NCI-H146 (cell line): ENCODE measurements around the gene WWC1.
A peak's percentile ranks its signal among the peaks of the same experiment; 100 is the strongest.
"Not testable (repeated sequence)": the region's sequence is repeated elsewhere in the genome, so short reads cannot be mapped to it uniquely, and the experiment has no call there.

Experiments used
- DNase-seq: peaks from one replicate; lab custom pipeline; 2025; lab: John Stamatoyannopoulos, UW

Gene WWC1

DNA sequence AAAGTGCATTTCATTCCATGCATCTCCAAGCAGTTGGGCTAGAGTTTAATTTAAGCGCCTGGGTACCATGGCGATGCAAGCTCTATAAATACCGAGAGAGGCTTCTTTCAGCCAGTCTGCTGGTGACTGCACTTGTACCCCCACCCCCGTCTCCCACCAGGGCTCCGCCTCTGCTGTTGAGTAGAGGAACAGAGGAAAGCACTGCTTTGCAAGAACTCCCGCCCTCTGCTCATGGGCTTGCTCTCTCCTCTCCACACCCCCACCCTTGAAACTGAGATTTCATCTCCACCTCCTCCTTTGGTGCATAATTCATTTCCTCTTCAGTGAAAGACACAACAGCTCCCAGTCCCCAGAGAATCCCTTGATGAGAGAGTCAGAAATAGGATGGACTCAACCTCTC lies 5.1 kb upstream of the WWC1 start:
- peak; percentile 9 for DNase-seq

DNA sequence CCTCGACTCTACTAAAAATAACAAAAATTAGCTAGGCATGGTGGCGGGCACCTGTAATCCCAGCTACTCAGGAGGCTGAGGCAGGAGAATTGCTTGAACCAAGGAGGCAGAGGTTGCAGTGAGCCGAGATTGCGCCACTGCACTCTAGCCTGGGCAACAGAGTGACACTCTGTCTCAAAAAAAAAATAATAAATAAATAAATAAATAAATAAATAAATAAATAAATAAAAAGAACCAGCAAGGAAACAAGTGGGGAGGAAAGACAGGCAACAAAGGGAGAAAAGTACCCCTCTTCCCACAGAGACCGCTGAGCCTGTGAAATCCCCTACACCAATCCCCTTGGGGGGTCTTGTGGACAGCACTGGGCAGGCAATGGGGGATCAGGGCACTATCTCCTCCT lies 4.6 kb upstream of the WWC1 start:
- DNase-seq, result not testable (repeated sequence)

GRCh38 chr5:168287362-168287761 lies 4.1 kb upstream of the WWC1 start:
- DNase-seq, result no peak

GRCh38 chr5:168288349-168289245 lies 2.8 kb upstream of the WWC1 start:
- no peak for DNase-seq

GRCh38 chr5:168290902-168291341 lies 523 bp upstream of the WWC1 start:
- DNase-seq, result no peak

- DNase-seq, result peak; percentile 44
Measured at GRCh38 chr5:168291964-168292785, 730 bp downstream of the WWC1 start.

GRCh38 chr5:168292786-168293696 lies 1.6 kb downstream of the WWC1 start:
- peak; percentile 13 for DNase-seq

DNA sequence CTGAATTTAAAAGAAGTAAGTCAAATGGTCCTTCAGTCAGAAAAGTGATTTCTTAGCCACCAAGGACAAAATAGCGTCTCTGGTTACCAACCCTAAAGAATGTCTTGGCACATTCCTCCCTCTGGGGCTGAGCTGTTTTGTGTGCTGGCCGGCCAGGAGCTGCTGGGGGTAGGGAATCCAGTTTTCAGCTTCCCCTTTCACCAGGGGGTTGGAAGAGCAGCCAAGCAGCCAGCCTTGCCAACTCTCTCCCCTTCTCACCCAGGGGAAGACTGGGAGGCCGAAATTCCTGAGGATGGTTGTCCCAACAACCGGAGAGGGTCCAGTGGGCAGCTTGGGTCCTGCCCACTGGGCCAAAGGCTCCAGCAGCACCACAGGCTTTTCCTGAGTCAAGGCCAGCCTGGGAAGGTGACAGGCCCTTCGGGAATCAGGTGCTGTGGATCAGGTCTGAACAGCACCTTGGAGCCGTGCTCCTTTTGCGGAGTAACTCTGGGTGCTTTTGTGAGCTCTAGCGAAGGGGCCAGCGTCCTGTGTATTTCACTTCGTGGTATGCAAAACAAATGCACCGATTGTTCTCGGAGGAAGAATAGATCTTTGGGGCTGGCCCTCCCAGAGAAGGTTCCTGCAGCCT lies 4.2 kb downstream of the WWC1 start:
- no peak for DNase-seq

- DNase-seq, result no peak
Measured at GRCh38 chr5:168296682-168297081, 5.2 kb downstream of the WWC1 start.

- no peak for DNase-seq
Measured at GRCh38 chr5:168298949-168299348, 7.5 kb downstream of the WWC1 start.

DNA sequence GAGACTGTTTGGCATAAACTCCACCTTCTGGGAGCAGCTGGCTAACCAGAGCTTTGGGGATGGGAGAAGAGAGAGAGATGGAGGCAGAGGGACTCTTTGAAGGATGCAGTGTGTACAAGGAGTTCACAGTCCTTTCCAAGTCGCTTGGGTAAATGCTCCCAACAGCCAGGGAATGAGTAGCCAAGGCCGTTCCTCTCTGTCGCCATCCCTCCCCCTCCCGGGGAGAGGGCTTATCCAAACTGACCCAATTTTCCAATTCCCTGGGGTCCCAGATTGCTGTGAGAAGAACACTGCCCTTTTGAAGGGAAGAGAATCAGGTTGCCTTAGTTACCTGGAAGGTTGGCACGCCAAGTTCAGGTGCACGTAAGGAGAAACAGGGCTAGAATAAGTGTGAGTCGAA lies 7.9 kb downstream of the WWC1 start:
- no peak for DNase-seq

DNA sequence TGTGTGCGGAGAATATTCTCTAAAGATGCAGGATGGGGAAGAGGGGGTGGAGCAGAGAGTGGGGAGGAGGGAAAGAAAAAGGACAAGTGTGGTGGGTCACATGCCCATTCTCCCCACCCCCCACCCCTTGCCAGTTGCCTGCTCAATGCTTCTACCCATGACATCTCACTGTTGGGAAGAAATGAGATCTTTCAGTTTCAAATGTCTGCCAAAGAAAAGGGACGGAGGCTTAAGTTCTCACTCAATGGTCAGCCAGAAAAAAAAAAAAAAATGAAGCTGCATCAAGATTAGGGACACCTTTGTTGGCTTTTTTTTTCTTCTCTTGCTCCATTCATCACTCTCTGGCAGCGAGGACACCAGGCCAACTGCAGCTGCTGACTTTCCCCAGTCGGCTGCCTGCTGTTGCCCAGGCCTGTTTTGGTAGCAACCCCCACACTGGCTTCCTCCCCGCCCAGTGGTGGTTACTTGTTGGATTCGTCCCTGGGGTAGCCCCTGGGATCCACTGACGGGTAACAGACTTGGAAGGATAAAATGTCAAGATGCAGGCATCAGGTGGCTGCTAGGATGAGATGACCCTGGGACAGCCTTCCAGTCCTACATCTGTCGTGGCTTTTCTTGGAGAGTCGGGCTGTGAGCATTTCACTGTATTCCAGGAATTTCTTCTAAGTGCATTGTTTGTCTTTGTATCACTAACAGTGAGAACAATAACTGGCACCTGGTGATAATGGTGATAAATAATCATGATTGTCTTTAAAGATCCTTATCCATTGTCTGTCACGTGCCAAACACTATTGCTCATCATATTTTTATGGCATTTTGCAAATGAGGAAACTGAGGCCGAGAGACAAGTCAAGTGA lies 9.1 kb downstream of the WWC1 start:
- peak; percentile 10 for DNase-seq

GRCh38 chr5:168301593-168302390 lies 10.3 kb downstream of the WWC1 start:
- peak; percentile 76 for DNase-seq

- no peak for DNase-seq
Measured at GRCh38 chr5:168302785-168303184, 11.3 kb downstream of the WWC1 start.

DNA sequence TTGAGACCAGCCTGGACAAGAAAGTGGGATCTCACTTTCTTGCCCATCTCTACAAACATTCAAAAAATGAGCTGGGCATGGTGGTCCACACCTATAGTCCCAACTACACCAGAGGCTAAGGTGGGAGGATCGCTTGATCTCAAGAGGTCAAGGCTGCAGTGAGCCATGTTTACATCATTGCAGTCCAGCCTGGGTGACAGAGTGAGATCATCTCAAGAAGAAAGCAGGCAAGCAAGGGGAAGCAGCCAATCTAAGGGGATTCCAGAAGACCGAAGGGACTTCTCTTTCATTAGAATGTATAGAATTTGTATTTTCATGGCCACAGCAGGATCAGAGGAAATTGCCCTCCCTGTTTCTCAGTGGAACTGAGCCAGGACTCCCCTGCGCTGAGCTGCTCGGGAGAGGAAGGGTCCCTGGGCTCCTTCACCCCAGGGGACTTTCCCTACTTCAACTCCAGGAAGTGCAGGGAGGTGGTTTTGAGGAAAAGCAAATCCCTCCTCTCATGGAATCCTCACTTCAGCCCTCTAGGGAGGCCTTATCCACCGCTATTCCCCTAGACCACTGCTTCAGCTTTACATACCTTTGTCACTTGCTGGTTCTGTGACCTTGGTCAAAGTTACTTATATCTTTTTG lies 12.1 kb downstream of the WWC1 start:
- DNase-seq, result no peak

GRCh38 chr5:168304349-168304748 lies 12.9 kb downstream of the WWC1 start:
- DNase-seq, result no peak

DNA sequence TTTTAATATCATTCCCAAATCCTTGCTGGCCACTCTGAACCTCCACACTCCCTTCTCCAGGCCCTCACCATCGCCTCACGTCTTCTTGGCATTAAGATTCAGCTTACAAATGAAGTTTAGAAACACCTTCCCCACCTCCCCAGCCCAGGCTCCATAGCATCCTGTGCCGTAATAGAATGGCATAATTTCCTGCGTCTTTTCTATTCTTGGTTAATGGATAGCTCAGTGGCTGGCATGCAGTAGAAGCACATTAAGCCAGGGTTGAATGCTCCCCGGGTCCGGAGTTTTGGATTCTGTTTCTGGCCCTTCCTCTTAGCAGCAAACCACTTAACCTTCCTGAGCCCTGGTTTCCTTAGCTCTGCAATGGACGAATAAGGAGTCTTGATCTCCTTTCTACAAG lies 13.8 kb downstream of the WWC1 start:
- DNase-seq, result no peak

DNA sequence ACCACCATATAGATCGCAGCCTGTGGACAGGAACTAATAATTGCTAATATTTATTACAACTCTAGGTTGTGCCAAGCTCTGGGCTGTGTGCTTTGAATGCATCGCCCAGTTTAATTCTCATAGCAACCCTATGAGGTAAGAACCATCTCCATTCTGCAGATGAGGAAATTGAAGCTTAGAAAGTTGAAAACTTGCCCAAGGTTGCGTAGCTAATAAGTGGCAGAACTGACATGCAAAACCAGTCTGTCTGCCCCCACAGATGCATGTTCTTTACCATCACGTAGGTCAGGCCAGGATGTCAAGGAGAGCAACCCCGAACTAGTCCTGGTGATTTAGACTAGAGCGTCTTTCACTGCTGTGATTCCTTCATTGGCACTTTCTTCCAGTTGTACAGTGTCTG lies 15.6 kb downstream of the WWC1 start:
- no peak for DNase-seq

- no peak for DNase-seq
Measured at GRCh38 chr5:168307925-168308584, 16.6 kb downstream of the WWC1 start.
